ENCODE results near the gene RNF38. TPM values are rescaled to one million over a fixed set of nuclear protein-coding genes. Genes with fewer than 3 reads are reported as not detected.

Gene RNF38
- total RNA-seq, 1 experiment from 2014 or later, result 60.2 TPM

DNA sequence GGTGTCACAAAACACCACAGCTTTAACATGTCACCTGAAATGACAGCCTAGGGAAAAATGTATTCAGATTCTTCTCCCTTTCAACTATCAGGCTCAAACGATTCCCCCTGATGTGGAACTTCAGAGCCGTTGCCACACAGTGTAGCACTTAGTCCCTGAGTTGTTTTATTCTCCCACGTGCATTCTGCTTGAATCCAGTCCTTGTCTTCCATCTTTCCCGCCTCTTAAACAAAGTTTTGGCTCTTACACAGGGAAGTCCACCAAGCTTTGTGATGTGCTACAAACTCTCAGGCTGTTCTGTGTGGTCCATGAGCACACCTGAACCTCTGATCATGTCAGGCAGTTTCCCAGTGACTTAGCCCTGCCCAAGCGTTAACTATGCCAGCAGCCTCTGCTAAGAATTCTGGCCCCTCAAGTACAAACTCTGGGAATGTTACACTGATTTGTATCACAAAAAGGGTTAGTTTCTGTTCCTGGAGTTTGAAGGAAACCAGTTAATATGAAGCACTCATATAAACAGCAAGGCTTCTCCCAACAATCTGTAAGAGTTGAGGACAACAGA is 45.8 kb upstream of the RNF38 start:
- no peak overlapping the region for H4K91ac ChIP-seq (ENCODE audit: insufficient read length, low read depth, low read length)
- H2BK12ac ChIP-seq (ENCODE audit: insufficient read length, low read depth, low read length), result no peak overlapping the region
- no peak overlapping the region for H3K4me2 ChIP-seq (ENCODE audit: insufficient read depth, insufficient read length, low read length)
- no peak overlapping the region for H3K56ac ChIP-seq (ENCODE audit: insufficient read length, low read depth, low read length)
- H3K27me3 ChIP-seq (ENCODE audit: insufficient read depth, low read length), result no peaks in the 10 kb centered on the region
- peak overlapping the region; percentile 18 to 90 (median 26); a peak in 4 of 7 replicates for H3K27ac Mint-ChIP-seq
- H3K4ac ChIP-seq (ENCODE audit: low read depth, low read length), result no peak overlapping the region
- no peak overlapping the region for H2AK5ac ChIP-seq (ENCODE audit: insufficient read length, low read length)
- H3T11ph ChIP-seq (ENCODE audit: low read length), result no peak overlapping the region
- H3K4me1 ChIP-seq (ENCODE audit: insufficient read depth, low read length), result peaks cover 13% of the 10 kb centered on the region
- H3K9ac ChIP-seq (ENCODE audit: extremely low read depth, insufficient read length, low read length), result no peak overlapping the region
- peaks cover 18% of the 10 kb centered on the region; the same call in 1 of the 2 replicates for H3K79me2 ChIP-seq (ENCODE audit: insufficient read depth, low read length)
- peaks cover 13% of the 10 kb centered on the region for H3K79me1 ChIP-seq (ENCODE audit: insufficient read depth, low read depth, low read length, poor library complexity, severe bottlenecking)
- DNase-seq, result no peak
- H2AFZ ChIP-seq (ENCODE audit: low read length), result no peak overlapping the region
- no peaks in the 10 kb centered on the region for H3K9me3 ChIP-seq (ENCODE audit: control insufficient read depth, low read depth, low read length)
- H2BK15ac ChIP-seq (ENCODE audit: low read depth, low read length), result no peak overlapping the region
- no peaks in the 10 kb centered on the region for H3K27me3 Mint-ChIP-seq (ENCODE audit: low read depth)
- no peak overlapping the region for H4K5ac ChIP-seq (ENCODE audit: insufficient read length, low read depth, low read length)
- H2BK120ac ChIP-seq (ENCODE audit: low read depth, low read length, poor library complexity, severe bottlenecking), result no peak overlapping the region
- WGBS (ENCODE audit: extremely low coverage, insufficient read length, low lambda C conversion rate), result no CpG with 5 or more reads among the region's 5 CpGs
- H4K8ac ChIP-seq (replicated peaks; ENCODE audit: insufficient read length, low read depth, low read length), result no peak overlapping the region
- H3K18ac ChIP-seq (ENCODE audit: insufficient read length, low read depth, low read length), result no peak overlapping the region
- no peak overlapping the region for H3K27ac ChIP-seq (ENCODE audit: insufficient read length, low read depth, low read length)
- no peak overlapping the region for H3K4me3 Mint-ChIP-seq
- TF ChIP-seq, protein P1, sequence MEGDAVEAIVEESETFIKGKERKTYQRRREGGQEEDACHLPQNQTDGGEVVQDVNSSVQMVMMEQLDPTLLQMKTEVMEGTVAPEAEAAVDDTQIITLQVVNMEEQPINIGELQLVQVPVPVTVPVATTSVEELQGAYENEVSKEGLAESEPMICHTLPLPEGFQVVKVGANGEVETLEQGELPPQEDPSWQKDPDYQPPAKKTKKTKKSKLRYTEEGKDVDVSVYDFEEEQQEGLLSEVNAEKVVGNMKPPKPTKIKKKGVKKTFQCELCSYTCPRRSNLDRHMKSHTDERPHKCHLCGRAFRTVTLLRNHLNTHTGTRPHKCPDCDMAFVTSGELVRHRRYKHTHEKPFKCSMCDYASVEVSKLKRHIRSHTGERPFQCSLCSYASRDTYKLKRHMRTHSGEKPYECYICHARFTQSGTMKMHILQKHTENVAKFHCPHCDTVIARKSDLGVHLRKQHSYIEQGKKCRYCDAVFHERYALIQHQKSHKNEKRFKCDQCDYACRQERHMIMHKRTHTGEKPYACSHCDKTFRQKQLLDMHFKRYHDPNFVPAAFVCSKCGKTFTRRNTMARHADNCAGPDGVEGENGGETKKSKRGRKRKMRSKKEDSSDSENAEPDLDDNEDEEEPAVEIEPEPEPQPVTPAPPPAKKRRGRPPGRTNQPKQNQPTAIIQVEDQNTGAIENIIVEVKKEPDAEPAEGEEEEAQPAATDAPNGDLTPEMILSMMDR (conservative IDR thresholded peaks at IDR 0.05), result no peak
- no peak overlapping the region for H3K14ac ChIP-seq (ENCODE audit: insufficient read depth, low read length)
- no peaks in the 10 kb centered on the region; a peak in 1 of 5 replicates for H3K9me3 Mint-ChIP-seq
- no peak overlapping the region for H3K23ac ChIP-seq (ENCODE audit: insufficient read length, low read depth, low read length)
- peaks cover 46 to 57% of the 10 kb centered on the region in 2 experiments for H3K4me1 Mint-ChIP-seq
- H2BK20ac ChIP-seq (ENCODE audit: low read depth, low read length, poor library complexity, severe bottlenecking), result no peak overlapping the region
- H2BK5ac ChIP-seq (ENCODE audit: insufficient read length, low read length), result no peak overlapping the region
- H3K36me3 Mint-ChIP-seq (ENCODE audit: insufficient read depth in 1 of 3, low read depth in 3 of 3), result peaks cover 0 to 2% (median 0%) of the 10 kb centered on the region in 3 experiments; a peak in 1 of 7 replicates
- no peaks in the 10 kb centered on the region for H3K23me2 ChIP-seq (ENCODE audit: insufficient read length, low read depth, low read length, poor library complexity, severe bottlenecking)
- H4K20me1 ChIP-seq (ENCODE audit: control insufficient read depth, insufficient read depth, insufficient read length), result no peaks in the 10 kb centered on the region
